ENCODE results near the gene RING1.
A peak's percentile ranks its signal among the peaks of the same experiment; 100 is the strongest.

Gene RING1

DNA sequence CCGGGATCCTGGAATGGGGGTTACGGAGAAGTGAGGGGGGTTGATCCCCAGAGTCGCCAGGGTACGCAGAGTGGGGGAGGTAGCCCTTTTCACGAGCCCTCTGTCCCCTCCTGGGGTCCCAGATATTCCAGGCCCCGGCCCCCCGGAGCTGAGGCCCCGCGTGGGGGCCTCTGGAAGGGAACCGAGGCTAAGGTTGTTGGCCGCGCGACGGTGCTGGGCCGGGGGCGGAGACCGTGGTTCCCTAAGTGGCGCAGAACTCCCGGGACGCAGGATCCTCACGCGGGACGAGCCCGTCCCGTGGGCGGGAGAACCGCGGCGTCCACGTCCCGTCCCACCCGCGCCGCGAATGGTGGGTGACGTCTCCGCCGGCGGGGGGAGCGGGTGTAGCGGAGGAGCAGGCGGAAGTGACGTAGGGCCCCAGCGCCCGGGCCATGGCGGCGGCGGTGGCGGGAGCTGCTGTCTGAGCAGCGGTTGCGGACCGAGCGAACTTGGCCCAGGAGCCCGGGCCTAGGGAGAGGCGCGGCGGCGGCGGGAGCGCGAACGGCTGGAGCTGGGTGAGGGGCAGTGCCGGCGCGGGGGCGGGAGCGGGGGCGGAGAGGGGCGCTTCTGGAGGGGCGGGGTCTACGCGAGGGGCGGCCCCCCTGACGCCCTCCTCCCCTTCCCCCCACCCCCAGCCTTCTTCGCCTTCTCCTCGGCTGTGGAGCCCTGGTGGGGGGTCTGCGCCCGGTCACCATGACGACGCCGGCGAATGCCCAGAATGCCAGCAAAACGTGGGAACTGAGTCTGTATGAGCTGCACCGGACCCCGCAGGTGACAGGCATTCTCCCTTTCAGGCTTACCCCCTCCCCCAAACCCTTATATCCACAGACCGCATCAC lies at the start of gene RING1:
Gene RING1 (plus strand): TSS at position 410 of the 877 bp plus-strand sequence. CDS start 323 bp downstream, at position 733.
- peak; percentile 47 for DNase-seq

DNA sequence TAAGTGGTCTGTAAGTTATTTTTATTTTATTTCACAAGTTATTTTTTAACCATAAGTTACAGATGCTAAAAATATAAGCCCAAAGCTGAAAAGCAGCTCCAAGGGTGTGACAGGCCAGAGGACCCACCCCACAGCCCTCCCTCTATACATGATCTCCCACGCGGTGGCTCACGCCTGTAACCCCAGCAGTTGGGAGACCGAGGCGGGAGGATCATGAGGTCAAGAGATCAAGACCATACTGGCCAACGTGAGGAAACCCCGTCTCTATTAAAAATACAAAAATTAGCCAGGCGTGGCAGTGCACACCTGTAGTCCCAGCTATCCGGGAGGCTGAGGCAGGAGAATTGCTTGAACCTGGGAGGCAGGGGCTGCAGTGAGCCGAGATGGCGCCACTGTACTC lies 48.2 kb upstream of the RING1 start:
- no peak for DNase-seq

DNA sequence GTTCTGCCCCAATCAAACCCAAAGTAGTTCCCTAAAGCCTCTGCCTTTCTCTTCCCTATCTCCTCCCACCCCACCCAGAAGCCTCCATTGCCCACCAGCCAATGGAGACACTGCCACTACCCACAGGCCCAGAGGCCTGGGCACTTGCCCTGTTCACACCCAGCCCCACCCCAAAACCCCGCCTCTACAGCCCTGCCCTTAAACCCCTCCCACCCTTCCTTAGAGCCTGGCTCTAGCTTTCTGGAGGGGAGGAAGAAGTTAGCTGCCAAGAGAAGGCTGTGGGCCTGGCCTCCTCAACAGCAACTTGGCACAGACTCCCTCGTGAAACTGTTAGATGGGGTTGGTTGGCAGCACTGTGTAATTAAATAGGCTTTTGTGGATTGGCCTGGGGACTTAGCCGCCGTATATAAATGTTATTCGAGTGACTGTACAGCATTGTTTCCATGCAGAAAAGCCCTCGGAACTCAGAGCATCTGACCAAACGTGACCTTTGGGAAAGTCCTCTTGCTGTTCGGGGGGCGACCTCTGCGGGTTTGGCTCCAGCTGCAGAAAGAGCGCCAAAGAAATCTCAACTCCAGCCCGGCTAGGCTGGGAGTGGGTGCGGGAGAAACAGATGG lies 47.5 kb upstream of the RING1 start:
- DNase-seq = peak; percentile 14

DNA sequence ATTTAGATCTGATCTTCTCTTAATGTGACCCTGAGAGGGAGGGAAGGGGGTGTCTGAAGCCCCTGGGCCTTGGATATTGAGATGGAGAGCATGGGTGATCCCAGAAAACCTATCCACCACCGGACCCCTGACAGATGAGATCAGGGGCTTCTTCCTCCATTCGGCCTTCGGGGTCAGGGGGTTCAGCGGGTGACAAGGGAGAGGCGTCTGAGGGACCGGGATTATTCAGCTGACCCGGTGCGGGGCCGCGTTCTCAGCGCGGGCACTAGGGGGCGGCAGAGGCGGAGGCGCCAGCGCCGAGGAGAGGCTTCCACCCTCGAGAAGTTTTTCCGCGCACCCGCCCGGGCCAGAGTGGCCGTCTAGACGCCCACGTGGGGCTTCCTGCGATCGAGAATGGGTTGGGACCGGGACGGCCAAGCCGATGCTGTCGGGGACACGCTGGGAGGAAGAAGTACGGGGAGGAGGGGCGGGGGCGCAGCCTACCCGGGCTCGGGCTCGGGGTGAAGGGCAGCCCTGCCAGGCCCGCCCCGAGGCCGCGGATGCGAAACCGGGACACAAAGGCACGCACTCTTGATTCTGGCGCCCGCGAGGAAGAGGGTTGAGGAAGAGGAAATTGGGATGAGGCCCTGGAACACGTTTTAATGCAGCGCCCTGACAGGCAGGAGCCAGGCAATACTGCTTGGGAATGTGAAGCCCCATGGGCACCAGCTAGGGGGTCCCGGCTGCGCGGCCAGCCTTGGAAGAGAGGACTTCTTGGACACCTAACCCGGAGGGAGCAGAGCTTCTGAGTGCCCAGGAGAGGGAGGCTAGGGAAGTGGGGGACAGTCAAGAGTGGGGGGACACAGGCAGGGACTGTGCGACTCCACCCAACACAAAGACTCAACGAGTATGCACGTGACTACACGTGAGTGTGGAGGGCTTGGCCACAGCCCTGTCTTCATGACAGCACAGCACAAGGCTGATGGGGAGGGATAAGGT lies 46.7 kb upstream of the RING1 start:
- DNase-seq = peak; percentile 55

DNA sequence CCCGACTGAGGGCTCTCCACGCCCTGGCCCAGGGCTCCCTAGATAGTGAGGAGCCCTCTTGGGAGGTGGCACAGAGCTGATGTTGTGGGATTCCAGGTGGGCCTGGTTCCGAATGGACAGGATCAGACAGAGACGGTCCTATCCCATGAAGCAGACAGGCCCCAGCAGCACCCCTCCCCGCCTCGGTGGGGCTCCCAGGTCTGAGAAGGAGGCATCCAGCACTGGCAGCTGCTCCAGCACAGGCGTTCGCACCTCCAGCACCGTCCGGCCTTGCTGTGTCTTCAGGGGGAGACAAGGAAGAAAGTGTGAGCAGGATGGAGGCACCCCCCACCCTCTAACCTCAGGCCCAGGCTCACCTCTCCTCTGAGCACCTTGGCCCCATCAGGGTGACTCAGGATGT lies 44.8 kb upstream of the RING1 start:
- DNase-seq = no peak

DNA sequence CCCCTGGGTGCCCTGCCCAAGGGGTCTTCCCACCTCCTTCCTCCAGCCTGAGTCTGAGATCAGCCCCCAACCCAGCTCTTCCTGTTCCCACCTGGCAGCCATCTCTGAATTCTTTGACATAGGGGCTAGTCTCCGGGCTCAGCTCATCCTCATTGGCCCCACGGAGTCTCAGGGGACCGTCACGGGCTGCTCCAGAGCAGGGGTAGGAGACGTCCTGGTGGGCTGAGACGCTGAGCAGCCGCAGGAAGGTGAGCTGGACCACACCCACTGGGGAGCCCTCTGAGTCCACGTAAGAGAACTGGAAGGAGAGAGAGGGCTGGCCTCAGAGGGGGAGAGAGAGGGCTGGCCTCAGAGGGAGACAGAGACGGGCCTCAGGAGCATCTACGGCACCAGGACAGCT lies 44.1 kb upstream of the RING1 start:
- no peak for DNase-seq

DNA sequence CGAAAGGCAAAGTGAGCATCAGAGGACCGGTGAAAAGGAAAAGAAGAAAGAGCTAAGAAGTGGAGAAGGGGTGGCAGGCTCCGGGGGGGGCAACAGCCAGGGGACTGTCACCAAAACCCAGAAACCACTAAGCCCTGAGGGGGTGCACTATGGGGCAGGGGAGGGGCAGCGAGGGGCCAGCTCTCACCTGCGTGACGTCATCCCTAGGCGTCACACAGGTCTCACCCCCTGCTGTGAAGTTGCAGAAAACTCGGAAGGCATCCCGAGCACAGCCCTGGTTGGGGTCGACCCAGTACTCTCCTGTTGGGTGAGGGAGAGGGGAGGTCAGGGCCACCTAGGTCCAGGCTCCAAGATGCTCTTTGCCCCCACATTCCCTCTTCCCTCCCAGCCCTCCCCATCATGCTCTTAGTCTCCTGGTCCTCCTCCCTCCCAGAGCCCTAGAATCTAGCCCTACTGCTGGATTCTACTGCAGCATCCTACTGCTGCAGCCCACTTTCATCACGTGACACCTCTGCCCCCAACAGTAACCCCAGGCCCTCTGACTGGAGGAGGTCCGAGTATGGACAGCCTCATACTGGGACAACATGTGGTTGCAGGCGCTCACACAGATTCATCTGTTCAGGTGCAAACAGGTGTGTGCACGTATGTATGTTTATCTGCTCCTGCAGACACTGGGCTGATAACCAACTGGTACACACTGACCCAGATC lies 43.5 kb upstream of the RING1 start:
- DNase-seq = no peak

DNA sequence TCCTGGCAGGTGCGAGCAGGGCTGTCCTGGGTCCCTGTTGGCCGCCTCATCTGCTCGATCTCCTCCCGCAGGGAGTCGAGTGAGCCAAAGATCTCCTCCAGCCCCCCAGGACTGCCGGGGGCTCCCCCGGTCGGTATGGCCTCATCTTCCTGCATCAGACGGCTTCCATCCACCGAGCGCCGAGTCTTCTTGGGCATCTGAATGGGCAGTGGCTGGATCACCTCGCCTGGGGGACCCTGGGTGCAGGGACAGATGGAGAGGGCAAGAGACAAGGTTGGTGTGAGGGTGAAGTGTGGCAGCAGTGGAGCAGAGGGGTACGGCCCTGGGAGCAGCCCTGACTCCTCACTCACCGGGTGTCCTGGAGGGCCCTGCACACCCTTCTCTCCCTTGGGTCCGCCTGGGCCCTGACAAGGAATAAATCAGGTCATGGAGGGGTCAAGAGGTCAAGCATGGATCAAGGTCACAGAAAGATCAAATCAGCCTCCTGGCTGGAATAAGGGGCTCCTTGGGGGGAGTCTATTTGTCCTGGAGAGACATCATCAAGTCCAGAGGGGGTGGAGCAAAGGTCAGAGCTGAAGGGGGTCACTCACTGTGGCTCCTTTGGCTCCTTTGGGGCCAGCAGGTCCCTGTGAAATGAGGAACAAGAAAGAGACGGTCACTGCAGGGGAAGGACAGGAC lies 42.6 kb upstream of the RING1 start:
- no peak for DNase-seq

DNA sequence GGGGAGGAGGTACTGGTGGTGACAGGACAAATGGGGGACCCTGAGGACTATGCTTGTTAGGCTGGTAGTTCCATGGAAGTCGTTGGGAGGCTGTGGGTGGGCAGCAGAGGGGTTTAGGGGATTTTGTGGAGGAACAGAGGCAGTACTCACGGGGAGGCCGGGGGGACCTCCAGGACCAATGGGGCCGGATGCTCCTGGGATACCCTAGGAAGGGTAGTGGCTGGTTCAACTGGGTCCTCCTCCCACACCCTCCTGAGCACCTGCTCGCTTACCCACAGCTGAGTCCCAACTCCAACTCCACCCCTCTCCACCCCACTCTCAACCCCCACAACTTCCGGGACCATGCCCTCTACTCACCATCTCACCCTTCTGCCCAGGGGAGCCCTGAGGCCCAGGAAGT lies 41.9 kb upstream of the RING1 start:
- no peak for DNase-seq

DNA sequence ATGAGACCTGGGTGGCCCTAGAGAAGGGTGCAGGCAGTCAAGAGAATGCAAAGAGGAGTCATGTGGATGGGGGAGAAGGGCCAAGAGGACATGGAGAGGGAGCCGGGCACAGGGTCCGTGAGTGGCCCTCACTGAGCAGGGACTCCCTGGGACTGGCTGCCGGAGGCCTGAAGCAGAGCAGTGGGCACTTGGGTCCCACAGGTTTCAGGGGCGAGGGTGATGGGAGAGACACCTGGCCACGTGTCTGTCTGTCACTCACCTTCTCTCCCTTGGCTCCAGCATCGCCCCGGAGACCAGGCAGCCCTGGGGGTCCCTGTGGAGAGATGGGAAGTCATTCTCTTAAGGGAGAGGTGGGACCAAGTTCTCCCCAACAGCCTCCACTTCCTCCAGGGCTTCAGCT lies 41.5 kb upstream of the RING1 start:
- no peak for DNase-seq

DNA sequence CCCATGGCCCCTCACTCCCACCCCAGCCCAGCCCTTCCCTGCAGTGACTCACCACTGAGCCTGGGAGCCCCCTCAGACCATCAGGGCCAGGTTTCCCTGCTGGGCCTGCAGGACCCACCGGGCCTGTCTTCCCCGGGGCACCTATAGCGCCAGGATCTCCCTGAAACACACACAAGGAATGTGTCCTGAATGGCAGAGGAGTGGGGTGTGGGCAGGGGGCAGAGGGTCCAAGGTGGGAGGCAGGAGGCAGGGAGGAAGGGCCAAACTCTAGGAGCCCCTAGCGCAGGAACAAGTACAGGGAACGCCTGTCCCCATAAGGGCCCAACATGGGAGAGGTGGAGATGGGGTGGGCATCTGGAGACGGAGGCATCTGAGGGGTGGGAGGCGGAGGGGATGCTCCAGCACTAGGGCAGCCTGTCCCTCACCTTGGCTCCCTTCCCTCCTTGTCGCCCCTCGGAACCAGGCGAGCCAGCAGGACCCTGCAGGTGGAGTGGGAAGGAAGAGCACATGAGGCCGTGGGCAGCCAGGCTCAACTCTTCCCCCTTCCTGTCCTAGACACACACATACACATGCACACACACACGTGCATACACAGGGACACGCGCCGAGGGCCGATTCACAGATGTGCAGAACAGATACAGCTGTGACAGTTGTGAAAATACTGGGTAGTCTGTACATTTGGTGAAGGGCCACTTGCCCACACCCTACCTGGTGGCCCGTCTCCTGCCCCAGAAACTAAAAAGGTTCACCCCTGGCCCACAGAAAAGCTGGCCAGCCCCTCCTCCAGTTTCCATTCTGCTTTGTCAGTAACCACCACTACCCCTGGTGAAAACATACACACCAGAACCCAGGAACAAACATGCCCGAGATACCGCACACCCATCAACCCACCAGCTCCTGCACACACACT lies 40.7 kb upstream of the RING1 start:
- DNase-seq = no peak

DNA sequence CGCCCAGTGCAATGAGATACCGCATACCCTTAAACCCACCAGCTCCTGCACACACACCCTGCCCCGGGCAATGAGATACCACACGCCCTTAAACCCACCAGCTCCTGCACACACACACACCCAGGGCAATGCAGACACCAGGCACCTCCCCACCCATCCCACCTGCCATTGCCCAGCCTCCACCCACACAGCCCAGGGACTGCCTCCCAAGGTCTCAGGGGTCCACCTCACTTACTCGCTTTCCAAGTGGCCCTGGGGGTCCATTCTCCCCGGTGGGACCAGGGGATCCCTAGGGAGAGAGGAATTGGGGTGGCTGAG lies 40.1 kb upstream of the RING1 start:
- DNase-seq = no peak

DNA sequence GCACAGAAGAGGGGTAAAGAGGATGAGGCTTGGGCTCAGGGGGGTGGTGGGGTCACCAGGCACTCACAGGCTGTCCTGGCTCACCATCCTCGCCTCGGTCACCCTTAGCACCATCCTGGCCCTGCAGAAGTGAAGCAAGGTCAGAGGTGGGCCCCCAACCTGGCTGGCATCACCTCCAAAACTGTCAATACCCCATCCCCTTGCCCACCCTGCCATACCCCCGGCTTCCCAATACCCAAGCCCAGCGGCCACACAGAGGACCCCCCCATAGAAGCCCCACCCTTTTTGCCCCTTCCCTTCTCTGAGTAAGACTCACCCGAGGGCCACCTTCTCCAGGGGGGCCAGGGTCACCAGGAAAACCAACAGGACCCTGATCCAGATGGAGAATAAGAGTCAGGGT lies 39.7 kb upstream of the RING1 start:
- no peak for DNase-seq

DNA sequence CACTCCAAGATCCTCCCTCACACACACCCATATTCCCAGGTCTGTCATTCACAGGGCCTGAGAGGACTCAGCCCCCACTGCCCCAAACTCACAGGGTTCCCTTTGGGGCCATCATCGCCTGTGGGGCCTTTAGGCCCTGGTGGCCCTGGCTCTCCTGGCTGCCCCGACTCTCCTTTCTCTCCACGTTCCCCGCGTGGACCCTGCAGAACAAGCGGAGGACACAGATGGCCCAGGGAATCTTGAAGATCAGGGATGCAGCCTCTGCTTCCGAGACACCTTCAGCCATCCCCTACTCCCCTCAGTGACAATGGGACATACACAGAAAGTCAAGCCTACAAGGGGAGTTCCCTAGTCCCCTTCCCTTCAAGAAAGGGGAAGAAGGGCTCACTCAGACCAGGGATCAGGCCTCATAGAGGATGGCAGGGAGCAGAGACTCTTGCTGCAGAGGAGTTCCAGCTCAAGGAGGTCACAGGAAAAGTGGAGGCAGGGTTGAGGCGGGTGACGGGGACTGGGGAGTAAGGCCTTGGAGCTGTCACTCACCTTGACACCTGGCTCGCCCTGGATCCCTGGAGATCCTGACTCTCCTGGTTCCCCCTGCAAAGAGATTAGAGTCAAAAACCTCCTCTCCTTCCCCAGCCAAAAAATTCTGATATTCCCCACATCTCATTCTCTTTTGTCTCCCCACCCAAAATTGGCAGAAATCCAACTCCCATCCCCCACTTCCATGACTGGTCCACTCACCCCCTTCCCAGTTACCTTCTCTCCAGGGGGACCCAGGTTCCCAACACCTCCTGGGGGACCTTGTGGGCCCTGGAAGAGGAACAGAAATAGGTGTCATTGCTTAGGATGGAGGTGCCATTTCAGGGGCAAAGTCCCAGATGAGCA lies 38.8 kb upstream of the RING1 start:
- no peak for DNase-seq

DNA sequence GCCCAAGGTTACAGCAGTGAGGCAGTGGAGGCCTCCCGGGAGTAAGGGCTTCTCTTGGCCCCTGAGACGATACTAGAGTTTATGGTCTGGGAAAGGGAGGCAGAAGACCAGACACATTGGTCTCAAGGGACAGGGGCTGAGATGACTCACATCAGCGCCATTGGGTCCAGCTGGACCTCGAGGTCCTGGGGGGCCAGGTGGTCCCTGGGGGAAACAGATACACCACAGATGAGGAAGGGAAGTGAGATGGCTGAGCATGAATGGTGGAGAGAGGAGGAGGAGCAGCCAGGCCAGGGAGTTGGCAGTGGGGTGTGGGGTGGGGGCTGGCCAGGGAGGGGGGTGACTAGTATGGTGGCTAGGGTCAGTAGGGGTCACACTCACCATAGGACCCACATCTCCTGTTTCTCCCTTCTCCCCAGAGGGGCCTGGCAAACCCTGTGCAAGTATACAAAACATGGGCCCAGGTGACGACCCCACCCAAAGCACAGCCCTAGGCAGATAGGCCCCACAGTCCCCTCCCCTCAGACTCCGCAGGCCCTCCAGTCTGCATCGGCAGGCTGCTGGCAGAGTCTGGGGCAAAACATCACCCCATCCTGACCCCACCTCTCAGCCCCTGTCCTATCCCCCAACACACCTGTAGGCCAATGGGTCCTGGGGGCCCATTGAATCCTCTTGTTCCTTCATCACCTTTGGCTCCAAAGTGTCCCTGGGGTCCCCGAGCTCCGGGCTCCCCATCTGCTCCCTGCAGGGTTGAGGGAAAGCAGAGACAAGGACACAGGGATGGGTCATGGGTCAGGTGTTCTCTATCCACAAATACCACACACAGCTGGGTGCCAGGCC lies 37.9 kb upstream of the RING1 start:
- no peak for DNase-seq

DNA sequence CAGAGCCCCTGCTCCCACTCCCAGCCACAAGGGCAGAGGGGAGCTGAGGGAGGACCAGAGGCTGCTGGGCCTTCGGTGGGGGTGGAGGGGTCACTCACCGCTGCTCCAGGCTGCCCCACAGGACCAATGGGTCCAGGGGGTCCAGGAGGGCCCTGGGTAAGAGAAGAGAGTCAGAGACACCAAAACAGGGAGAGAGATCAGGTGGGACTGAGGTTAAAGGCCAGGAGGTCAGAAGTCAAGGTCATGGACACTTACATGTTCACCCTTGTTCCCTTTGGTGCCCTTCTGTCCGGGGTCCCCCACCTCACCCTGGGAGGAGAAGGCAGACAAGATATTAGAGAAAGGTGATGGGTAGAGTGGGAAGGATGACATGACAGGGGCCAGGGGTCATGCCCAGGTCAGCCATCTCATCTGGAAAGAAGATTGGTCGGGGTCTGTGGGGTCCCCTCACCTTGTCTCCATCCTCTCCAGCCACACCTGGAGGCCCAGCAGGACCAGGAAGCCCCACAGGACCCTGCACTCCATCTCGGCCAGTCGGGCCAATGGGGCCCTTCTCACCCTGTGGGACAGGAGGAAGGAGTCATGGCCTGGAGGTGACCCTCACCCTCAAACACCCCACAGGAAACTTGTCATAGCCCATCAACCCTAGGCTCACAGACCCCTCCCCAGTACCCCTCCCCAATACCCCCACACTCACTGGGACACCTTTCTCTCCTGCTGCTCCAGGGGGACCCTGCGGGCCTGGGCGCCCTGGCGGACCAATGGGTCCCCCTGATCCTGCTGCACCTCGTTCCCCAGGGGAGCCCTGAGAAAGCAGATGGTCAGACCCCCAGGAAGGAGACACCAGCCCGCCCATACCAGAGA lies 37.1 kb upstream of the RING1 start:
- DNase-seq = no peak

DNA sequence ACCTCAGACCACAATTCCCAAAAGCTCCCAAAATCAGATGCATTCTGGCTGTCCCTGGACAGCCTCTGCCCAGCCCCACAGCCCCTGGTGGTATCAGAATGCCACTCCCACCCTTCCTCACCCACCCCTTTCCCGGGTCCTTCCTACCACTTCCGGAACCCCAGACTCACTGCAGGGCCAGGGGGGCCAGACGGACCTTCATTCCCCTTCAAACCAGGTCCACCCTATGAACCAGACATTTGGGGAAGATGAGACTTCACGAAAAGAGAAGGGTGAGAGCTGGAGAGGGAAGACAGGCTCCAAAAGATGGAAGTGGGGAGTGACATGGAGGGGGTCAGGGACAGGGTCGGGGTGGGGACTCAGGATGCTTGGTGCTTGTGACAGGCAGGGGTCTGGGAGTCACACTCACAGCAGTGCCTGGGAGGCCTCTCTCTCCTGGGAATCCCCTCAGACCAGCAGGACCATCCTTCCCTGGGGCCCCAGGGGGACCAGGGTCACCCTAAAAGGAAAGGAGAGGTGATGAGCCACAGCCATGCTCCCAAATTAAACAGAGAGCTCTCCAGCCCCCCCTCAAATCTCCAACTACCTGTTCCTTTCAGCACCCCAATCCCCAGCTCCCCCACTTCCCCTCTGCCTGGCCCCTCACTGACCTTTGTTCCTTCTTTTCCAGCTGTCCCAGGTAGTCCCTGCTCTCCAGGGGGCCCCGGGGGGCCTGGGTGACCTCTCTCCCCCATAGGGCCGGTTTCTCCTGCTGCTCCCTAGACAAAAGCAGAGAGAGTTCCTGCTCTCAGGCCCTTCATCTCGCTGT lies 36.2 kb upstream of the RING1 start:
- no peak for DNase-seq
